ENCODE data around the gene LRRC63.
A peak's percentile ranks its signal among the peaks of the same experiment; 100 is the strongest.

The LRRC63 gene

DNA sequence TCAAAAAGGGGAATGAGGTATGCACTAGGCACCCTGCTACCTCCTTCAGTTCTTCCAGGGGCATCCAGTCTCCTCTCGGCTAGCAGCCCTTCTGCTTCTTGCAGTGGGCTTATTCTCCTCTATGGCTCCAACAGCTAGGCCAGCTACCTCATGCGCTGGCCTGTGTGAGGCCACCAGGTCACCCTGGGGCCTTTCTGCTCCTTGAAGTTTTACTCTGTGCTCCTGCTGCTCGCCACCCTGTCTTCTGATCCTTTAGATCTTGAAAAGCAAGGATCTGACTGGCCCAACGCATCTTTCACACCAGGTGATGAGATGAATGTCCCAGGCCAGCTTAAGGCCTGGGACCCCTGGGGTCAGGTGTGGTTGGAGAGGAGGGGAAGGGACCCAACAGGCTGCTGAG, 109.1 kb downstream of the LRRC63 start:
- no peak for DNase-seq (ENCODE audit: low read depth in 1 of 2, low spot score in 1 of 2)
- Histone ChIP-seq H3K27me3 (ENCODE audit: insufficient read depth, poor library complexity, severe bottlenecking) (no peaks in the 10 kb centered on the region), H3K27ac (replicated peaks) (peak overlapping the region; percentile 44), H3K4me3 (replicated peaks; ENCODE audit: insufficient read depth, low read length) (no peak overlapping the region)
- no peak for TF ChIP-seq POLR2AphosphoS5 (IDR thresholded peaks at IDR 0.05; ENCODE audit: low read depth)
- no peak for TF ChIP-seq CTCF (IDR thresholded peaks at IDR 0.05; ENCODE audit: insufficient read depth, low read length)
- no peak for TF ChIP-seq GABPA (IDR thresholded peaks at IDR 0.05; ENCODE audit: low read depth)
- no peak for TF ChIP-seq REST (IDR thresholded peaks at IDR 0.05; ENCODE audit: insufficient replicate concordance, low read depth)
- no peak for TF ChIP-seq SPI1 (IDR thresholded peaks at IDR 0.05; ENCODE audit: borderline replicate concordance, low read depth)

DNA sequence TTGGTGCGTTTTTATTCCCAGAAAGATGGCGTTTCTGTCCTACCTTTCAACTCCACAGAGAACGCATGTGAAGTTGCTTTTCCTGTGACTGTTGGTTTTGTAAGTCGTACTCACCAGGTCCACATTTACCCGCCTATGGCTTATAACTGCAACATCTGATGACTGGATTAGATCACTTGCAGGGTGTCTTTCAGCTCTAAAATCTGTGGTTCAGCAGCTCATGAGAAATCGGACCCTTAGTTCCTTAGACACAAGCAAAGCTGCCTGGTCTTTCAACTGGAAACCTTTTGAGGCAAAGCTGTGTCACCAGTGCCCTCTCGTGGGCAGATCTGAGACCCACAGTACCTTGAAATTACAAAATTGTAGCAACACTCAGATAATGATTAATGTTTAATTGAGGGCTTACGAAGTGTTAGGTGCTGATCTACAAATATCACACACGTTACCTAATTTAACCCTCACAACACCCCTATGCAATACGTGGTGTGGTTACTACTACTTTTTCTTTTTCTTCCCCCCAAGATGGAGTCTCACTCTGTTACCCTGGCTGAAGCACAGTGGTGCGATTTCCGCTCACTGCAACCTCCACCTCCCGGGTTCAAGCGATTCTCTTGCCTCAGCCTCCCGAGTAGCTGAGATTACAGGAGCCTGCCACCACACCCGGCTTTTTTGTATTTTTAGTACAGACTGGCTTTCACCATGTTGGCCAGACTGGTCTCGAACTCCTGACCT, 109.9 kb downstream of the LRRC63 start:
- DNase-seq (ENCODE audit: low read depth in 1 of 2, low spot score in 1 of 2), result peak; percentile 82 to 85
- Histone ChIP-seq H3K27ac (replicated peaks) (peak overlapping the region; percentile 44), H3K4me3 (replicated peaks; ENCODE audit: insufficient read depth, low read length) (no peak overlapping the region), H3K27me3 (ENCODE audit: insufficient read depth, poor library complexity, severe bottlenecking) (no peaks in the 10 kb centered on the region)
- TF ChIP-seq GABPA (IDR thresholded peaks at IDR 0.05; ENCODE audit: low read depth) (no peak), REST (IDR thresholded peaks at IDR 0.05; ENCODE audit: insufficient replicate concordance, low read depth) (no peak), CTCF (IDR thresholded peaks at IDR 0.05; ENCODE audit: insufficient read depth, low read length) (peak; percentile 72), SPI1 (IDR thresholded peaks at IDR 0.05; ENCODE audit: borderline replicate concordance, low read depth) (no peak)

DNA sequence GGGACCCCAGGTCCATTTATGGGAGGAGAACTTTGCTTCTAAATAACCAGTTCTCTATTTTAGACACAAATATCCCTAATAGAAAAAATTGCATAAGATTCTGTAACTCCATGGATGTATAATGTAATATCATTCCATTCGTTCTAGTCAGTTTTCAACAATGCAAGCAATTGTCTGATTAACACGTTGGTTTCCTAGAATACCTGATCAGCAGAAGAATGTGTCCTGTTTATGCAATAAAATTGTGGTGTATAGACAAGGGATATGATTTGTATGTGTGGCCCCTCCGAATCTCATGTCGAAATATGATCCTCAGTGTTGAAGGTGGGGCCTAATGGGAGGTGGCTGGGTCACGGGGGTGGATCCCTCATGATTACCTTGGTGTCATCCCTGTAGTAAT, 113.2 kb downstream of the LRRC63 start:
- no peaks in the 10 kb centered on the region for H3K27me3 ChIP-seq (ENCODE audit: insufficient read depth, poor library complexity, severe bottlenecking)
- H3K27ac ChIP-seq (replicated peaks), result no peak overlapping the region
- TF ChIP-seq REST (IDR thresholded peaks at IDR 0.05; ENCODE audit: insufficient replicate concordance, low read depth), result no peak
- no peak for TF ChIP-seq SPI1 (IDR thresholded peaks at IDR 0.05; ENCODE audit: borderline replicate concordance, low read depth)
- no peak for TF ChIP-seq CTCF (IDR thresholded peaks at IDR 0.05; ENCODE audit: insufficient read depth, low read length)
- TF ChIP-seq POLR2AphosphoS5 (IDR thresholded peaks at IDR 0.05; ENCODE audit: low read depth), result no peak
- no peak for TF ChIP-seq GABPA (IDR thresholded peaks at IDR 0.05; ENCODE audit: low read depth)
- DNase-seq (ENCODE audit: low read depth in 1 of 2, low spot score in 1 of 2), result no peak
- H3K4me3 ChIP-seq (replicated peaks; ENCODE audit: insufficient read depth, low read length), result no peak overlapping the region

All from HL-60 (cell line).